ENCODE data around the gene SERPINB7. TPM values are rescaled to one million over a fixed set of nuclear protein-coding genes. Genes with fewer than 3 reads are reported as not detected.

The SERPINB7 gene
- total RNA-seq, 1 experiment from 2014 or later: 0.19 TPM

DNA sequence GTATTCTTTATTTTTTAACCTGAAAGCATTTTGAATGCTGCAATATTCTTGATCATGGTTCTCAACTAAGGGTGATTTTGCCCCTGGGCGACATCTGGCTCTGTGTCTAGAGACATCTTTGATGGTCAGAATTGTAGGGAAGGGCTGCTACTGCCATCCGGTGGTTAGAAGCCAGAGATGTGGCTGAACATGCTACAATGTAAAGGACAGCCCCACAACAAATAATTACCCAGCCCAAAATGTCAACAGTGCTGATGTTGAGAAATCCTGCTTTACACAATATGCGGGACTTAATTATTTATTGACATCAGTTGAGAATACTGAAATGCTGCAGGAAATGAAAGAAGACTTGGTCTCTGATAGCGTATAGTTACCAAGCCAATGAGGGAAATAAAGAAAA, 74.8 kb downstream of the SERPINB7 start:
- no TSS peak for BruUV-seq (replicated peaks)
- H3K9me3 Mint-ChIP-seq (ENCODE audit: low read depth, unreplicated experiment): no peaks in the 10 kb centered on the region
- H3K4me1 Mint-ChIP-seq (ENCODE audit: low read depth, unreplicated experiment): peaks cover 9% of the 10 kb centered on the region
- no peaks in the 10 kb centered on the region for H3K27me3 Mint-ChIP-seq (ENCODE audit: unreplicated experiment)
- intact Hi-C loops (cut with micrococcal nuclease; ENCODE audit: unreplicated experiment): loop anchor here (2.0 kb wide), 1 partner anchor 33 kb away; no protein-coding TSS in a partner anchor
- no peak overlapping the region for H3K27ac Mint-ChIP-seq (ENCODE audit: unreplicated experiment)
- no peak overlapping the region for H3K4me3 Mint-ChIP-seq (ENCODE audit: low read depth, unreplicated experiment)
- CTCF ChIA-PET: no interaction called here
- TF ChIP-seq, protein P1, sequence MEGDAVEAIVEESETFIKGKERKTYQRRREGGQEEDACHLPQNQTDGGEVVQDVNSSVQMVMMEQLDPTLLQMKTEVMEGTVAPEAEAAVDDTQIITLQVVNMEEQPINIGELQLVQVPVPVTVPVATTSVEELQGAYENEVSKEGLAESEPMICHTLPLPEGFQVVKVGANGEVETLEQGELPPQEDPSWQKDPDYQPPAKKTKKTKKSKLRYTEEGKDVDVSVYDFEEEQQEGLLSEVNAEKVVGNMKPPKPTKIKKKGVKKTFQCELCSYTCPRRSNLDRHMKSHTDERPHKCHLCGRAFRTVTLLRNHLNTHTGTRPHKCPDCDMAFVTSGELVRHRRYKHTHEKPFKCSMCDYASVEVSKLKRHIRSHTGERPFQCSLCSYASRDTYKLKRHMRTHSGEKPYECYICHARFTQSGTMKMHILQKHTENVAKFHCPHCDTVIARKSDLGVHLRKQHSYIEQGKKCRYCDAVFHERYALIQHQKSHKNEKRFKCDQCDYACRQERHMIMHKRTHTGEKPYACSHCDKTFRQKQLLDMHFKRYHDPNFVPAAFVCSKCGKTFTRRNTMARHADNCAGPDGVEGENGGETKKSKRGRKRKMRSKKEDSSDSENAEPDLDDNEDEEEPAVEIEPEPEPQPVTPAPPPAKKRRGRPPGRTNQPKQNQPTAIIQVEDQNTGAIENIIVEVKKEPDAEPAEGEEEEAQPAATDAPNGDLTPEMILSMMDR (IDR thresholded peaks at IDR 0.05; ENCODE audit: unreplicated experiment): peak; percentile 31
- peak; percentile 65 for DNase-seq
- H3K36me3 Mint-ChIP-seq (ENCODE audit: insufficient read depth, unreplicated experiment): no peaks in the 10 kb centered on the region

DNA sequence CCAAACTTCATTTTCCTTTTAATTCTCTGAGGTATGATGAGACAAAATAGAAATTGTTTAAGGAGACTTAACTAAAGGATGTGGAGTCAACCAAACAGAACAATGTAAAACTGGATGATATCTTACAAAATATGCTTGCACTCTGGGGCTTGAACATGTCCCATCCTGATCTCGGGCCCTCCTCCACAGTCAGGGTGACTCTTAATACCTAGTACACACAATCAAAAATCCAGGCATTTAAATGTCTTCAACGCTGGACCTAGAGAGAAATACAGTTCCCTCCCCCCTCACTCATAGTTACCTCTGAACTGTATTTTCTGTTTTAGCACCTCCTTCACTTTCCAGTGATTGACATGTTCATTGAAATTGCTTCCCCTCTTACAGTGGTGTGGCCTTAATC, 75.4 kb downstream of the SERPINB7 start:
- Mint-ChIP-seq H3K36me3 (ENCODE audit: insufficient read depth, unreplicated experiment) (no peaks in the 10 kb centered on the region), H3K27me3 (ENCODE audit: unreplicated experiment) (no peaks in the 10 kb centered on the region), H3K9me3 (ENCODE audit: low read depth, unreplicated experiment) (no peaks in the 10 kb centered on the region), H3K27ac (ENCODE audit: unreplicated experiment) (peak overlapping the region; percentile 9), H3K4me3 (ENCODE audit: low read depth, unreplicated experiment) (no peak overlapping the region), H3K4me1 (ENCODE audit: low read depth, unreplicated experiment) (peaks cover 9% of the 10 kb centered on the region)
- TF ChIP-seq, protein P1 (IDR thresholded peaks at IDR 0.05; ENCODE audit: unreplicated experiment): no peak
- CTCF ChIA-PET: no interaction called here
- intact Hi-C loops (cut with micrococcal nuclease; ENCODE audit: unreplicated experiment): loop anchor here (2.0 kb wide), 1 partner anchor 32 kb away; no protein-coding TSS in a partner anchor
- no TSS peak for BruUV-seq (replicated peaks)
- no peak for DNase-seq

Other genes with a start within 250 kb of the SERPINB7 start
- not detected in 2 replicates for gene SERPINB12, start 233.0 kb upstream of the SERPINB7 start, total RNA-seq (2022)
- not detected in 2 replicates for gene SERPINB13, start 188.1 kb upstream of the SERPINB7 start, total RNA-seq (2022)
- gene SERPINB4, start 131.2 kb upstream of the SERPINB7 start, total RNA-seq (2022): 0.76 TPM in 1 of 2 replicates, not detected in the other
- gene SERPINB3, start 113.5 kb upstream of the SERPINB7 start, total RNA-seq (2022): 0.34 and 0.68 TPM in 2 replicates
- not detected in 2 replicates for gene SERPINB11, start 72.5 kb upstream of the SERPINB7 start, total RNA-seq (2022)
- 39.2 and 85.1 TPM in 2 replicates for gene SERPINB2, start 112.3 kb downstream of the SERPINB7 start, total RNA-seq (2022)
- not detected in 2 replicates for gene SERPINB10, start 132.5 kb downstream of the SERPINB7 start, total RNA-seq (2022)
- 7.8 and 11.9 TPM in 2 replicates for gene HMSD, start 173.9 kb downstream of the SERPINB7 start, total RNA-seq (2022)
- gene SERPINB8, start 194.7 kb downstream of the SERPINB7 start, total RNA-seq (2022): 30.9 and 38.6 TPM in 2 replicates